HCT116 (cell line): ENCODE data around the gene MEAF6. TPM values are rescaled to one million over a fixed set of nuclear protein-coding genes. Genes with fewer than 3 reads are reported as not detected.
A peak's percentile ranks its signal among the peaks of the same experiment; 100 is the strongest.

Experiments
- ATAC-seq: fragments of 200-7000 bp; cut with Tn5 transposase; 2 replicates; pipeline ENCODE4 v1.9.1; 2020; ENCODE audit warnings: mild to moderate bottlenecking, moderate library complexity
- BruUV-seq: library from RNA; stranded (reverse); fragments of 400-500 nt; replicated peaks from 2 replicates; lab custom pipeline; 2021; lab: Mats Ljungman, UMichigan
- CTCF ChIA-PET: fragments of 300-600 bp; sonication (Branson Sonifier 250); formaldehyde crosslinking; loops from one replicate; lab custom pipeline; 2021; ENCODE audit warnings: antibody characterized with exemption; lab: Charles Lee
- POLR2A ChIA-PET: fragments of 300-600, 350-600 bp; sonication (Branson Sonifier 250); formaldehyde crosslinking; loops from one replicate; lab custom pipeline; 2021; ENCODE audit warnings: antibody characterized with exemption; lab: Charles Lee
- RAD21 ChIA-PET, 2 experiments: fragments of 300-600 bp; sonication (Branson Sonifier 250); formaldehyde crosslinking; loops; one replicate each; lab custom pipeline; 2023; ENCODE audit warnings: low total read pairs in 2 of 2; ENCODE audit not compliant: uncharacterized antibody in 2 of 2, unreplicated experiment in 2 of 2, low non-redundant PET in 1 of 2; lab: Charles Lee
- DNase-seq: peaks from one replicate; pipeline ENCODE4 v3.0.0-alpha.2; 2010; ENCODE audit warnings: low read depth, low spot score
- H2AFZ ChIP-seq: fragments of 200-600 bp; shearing (Covaris generic), sonication (generic); 2 replicates; pipeline ENCODE4 v1.6.1; 2017; ENCODE audit warnings: low read depth, mixed run types, mixed read lengths, antibody characterized with exemption, low read length; ENCODE audit not compliant: poor library complexity, severe bottlenecking
- H3K27ac ChIP-seq: 2 replicates; pipeline ENCODE4 v1.5.1; 2012; ENCODE audit warnings: low read depth, low read length
- H3K27me3 ChIP-seq: fragments of 200-600 bp; sonication (generic); 2 replicates; pipeline ENCODE4 v1.6.1; 2016; ENCODE audit warnings: mixed run types, low read length, mixed read lengths; ENCODE audit not compliant: insufficient read depth
- H3K36me3 ChIP-seq, 2 experiments: fragments of 200-500 bp in 1 of 2; fragments of 200-600 bp in 1 of 2; sonication (Bioruptor generic) in 1 of 2; sonication (generic) in 1 of 2; 2 replicates each; pipeline versions ENCODE4 v1.5.1 to v1.6.1; 2014 to 2016; ENCODE audit warnings: low read length in 2 of 2, inconsistent platforms in 1 of 2, mixed read lengths in 1 of 2, mixed run types in 1 of 2; ENCODE audit not compliant: insufficient read depth in 2 of 2, control insufficient read depth in 1 of 2
- H3K4me1 ChIP-seq, 2 experiments: fragments of 200-600 bp in 1 of 2; sonication (generic) in 1 of 2; 2 replicates each; pipeline versions ENCODE4 v1.5.1 to v1.6.1; 2012 to 2017; ENCODE audit warnings: low read length in 2 of 2, inconsistent platforms in 1 of 2, mild to moderate bottlenecking in 1 of 2, mixed read lengths in 1 of 2, mixed run types in 1 of 2, moderate library complexity in 1 of 2; ENCODE audit not compliant: insufficient read depth in 2 of 2, control insufficient read depth in 1 of 2
- H3K4me2 ChIP-seq: fragments of 200-600 bp; sonication (generic); 2 replicates; pipeline ENCODE4 v1.6.1; 2017; ENCODE audit warnings: mixed run types, low read length, mixed read lengths
- H3K4me3 ChIP-seq, 2 experiments: fragments of 200-600 bp in 1 of 2; sonication (generic) in 1 of 2; replicated peaks in 1 of 2; 2 replicates each; pipeline ENCODE4 v1.5.1; 2011 to 2016; ENCODE audit warnings: low read length in 2 of 2, control low read depth in 1 of 2, low read depth in 1 of 2, mild to moderate bottlenecking in 1 of 2, mixed read lengths in 1 of 2, mixed run types in 1 of 2
- H3K79me2 ChIP-seq: fragments of 200-600 bp; sonication (generic); 2 replicates; pipeline ENCODE4 v1.6.1; 2017; ENCODE audit warnings: mild to moderate bottlenecking, mixed run types, low read length, moderate library complexity, mixed read lengths; ENCODE audit not compliant: insufficient read depth
- H3K9ac ChIP-seq: fragments of 200-600 bp; sonication (generic); 2 replicates; pipeline ENCODE4 v1.6.1; 2016; ENCODE audit warnings: low read length, mixed read lengths
- H3K9me2 ChIP-seq: fragments of 200-600 bp; sonication (generic), shearing (Covaris generic); 2 replicates; pipeline ENCODE4 v1.6.1; 2017; ENCODE audit warnings: mixed run types, mild to moderate bottlenecking, moderate library complexity; ENCODE audit not compliant: insufficient read depth
- H3K9me3 ChIP-seq, 2 experiments: fragments of 200-500 bp in 1 of 2; fragments of 200-600 bp in 1 of 2; sonication (Bioruptor generic) in 1 of 2; sonication (generic) in 1 of 2; 2 replicates each; pipeline ENCODE4 v1.6.1; 2014 to 2017; ENCODE audit warnings: low read length in 2 of 2, mixed read lengths in 2 of 2, inconsistent platforms in 1 of 2, low read depth in 1 of 2, mild to moderate bottlenecking in 1 of 2, mixed run types in 1 of 2, moderate library complexity in 1 of 2; ENCODE audit not compliant: control insufficient read depth in 1 of 2, insufficient read depth in 1 of 2
- H4K20me1 ChIP-seq: fragments of 200-600 bp; sonication (generic), shearing (Covaris generic); 2 replicates; pipeline ENCODE4 v1.6.1; 2017; ENCODE audit warnings: mixed run types, mild to moderate bottlenecking, moderate library complexity; ENCODE audit not compliant: insufficient read depth
- CBX3 ChIP-seq: IDR thresholded peaks from 2 replicates; pipeline ENCODE4 v1.6.1; 2012; ENCODE audit warnings: low read depth
- CEBPB ChIP-seq: IDR thresholded peaks from 2 replicates; pipeline ENCODE4 v1.6.1; 2012; ENCODE audit warnings: low read depth
- CTCF ChIP-seq, 3 experiments: fragments of 200-600 bp in 1 of 3; sonication (generic) in 1 of 3; IDR thresholded peaks in 2 of 3; conservative IDR thresholded peaks in 1 of 3; 2 replicates each; pipeline ENCODE4 v1.5.1; 2012 to 2017; ENCODE audit warnings: low read depth in 2 of 3, low read length in 2 of 3, antibody characterized with exemption in 1 of 3, borderline replicate concordance in 1 of 3, control low read depth in 1 of 3, mild to moderate bottlenecking in 1 of 3, mixed read lengths in 1 of 3, mixed run types in 1 of 3, moderate library complexity in 1 of 3; ENCODE audit not compliant: insufficient read depth in 1 of 3
- ELF1 ChIP-seq: IDR thresholded peaks from 2 replicates; pipeline ENCODE4 v1.6.1; 2012; ENCODE audit warnings: low read depth, borderline replicate concordance
- EZH2 ChIP-seq: fragments of 200-600 bp; sonication (generic); IDR thresholded peaks from 2 replicates; pipeline ENCODE4 v1.6.1; 2017; ENCODE audit warnings: antibody characterized with exemption, mixed run types
- FOSL1 ChIP-seq: IDR thresholded peaks from 2 replicates; pipeline ENCODE4 v1.6.1; 2012; ENCODE audit warnings: low read depth
- SP1 ChIP-seq: IDR thresholded peaks from 2 replicates; pipeline ENCODE4 v1.6.1; 2012; ENCODE audit warnings: low read depth
- TCF7L2 ChIP-seq: IDR thresholded peaks from 2 replicates; pipeline ENCODE4 v1.7.0; 2011; ENCODE audit warnings: borderline replicate concordance, inconsistent platforms; ENCODE audit not compliant: insufficient read depth, insufficient read length; ENCODE audit errors: extremely low read depth
- ZBTB33 ChIP-seq: IDR thresholded peaks from 2 replicates; pipeline ENCODE4 v1.6.1; 2011; ENCODE audit warnings: mild to moderate bottlenecking, low read length, moderate library complexity; ENCODE audit not compliant: insufficient replicate concordance; ENCODE audit errors: extremely low read depth
- ZNF274 ChIP-seq: fragments of 200-500 bp; sonication (Bioruptor generic); IDR thresholded peaks from 2 replicates; pipeline ENCODE4 v1.6.1; 2014; ENCODE audit warnings: mild to moderate bottlenecking, low read depth, low read length, inconsistent platforms
- intact Hi-C: fragments of 100-400 bp; cut with micrococcal nuclease; formaldehyde crosslinking; loops from 2 replicates; pipeline ENCODE4 v1.10.0; 2022
- total RNA-seq: library from RNA; stranded (reverse); gene quantifications from one replicate; pipeline ENCODE4 v1.2.1, GENCODE V29; 2021; ENCODE audit not compliant: unreplicated experiment
- TF ChIP-seq, protein P1 (sequence below): IDR thresholded peaks from 2 replicates; pipeline ENCODE4 v1.6.1; 2012

The MEAF6 gene
- total RNA-seq, 1 experiment from 2014 or later: 50.3 TPM

- peak overlapping the region; percentile 88 for H3K9ac ChIP-seq
- no peaks in the 10 kb centered on the region for H3K9me3 ChIP-seq
- peak overlapping the region; percentile 78 for H3K4me2 ChIP-seq
- peak overlapping the region; percentile 80 for H3K4me3 ChIP-seq
- H3K4me1 ChIP-seq: peaks cover 74 to 92% of the 10 kb centered on the region in 2 experiments
- H3K36me3 ChIP-seq: peaks cover 6 to 19% of the 10 kb centered on the region in 2 experiments; a peak in 3 of 4 replicates
- peaks cover 66% of the 10 kb centered on the region for H3K79me2 ChIP-seq
- H3K27me3 ChIP-seq: 0 out of 2 replicates have a peak, but pooled peaks cover 3% of the 10 kb centered on the region
- no peak overlapping the region for H2AFZ ChIP-seq
- DNase-seq: no peak
- no peaks in the 10 kb centered on the region for H4K20me1 ChIP-seq
- TF ChIP-seq CBX3: no peak
- TF ChIP-seq TCF7L2: no peak
- TF ChIP-seq CEBPB: no peak
- no peak for TF ChIP-seq CTCF (IDR thresholded peaks at IDR 0.05 in 2 of 3, conservative IDR thresholded peaks at IDR 0.05 in 1 of 3; ENCODE audit: borderline replicate concordance in 1 of 3, insufficient read depth in 1 of 3, low read depth in 2 of 3, low read length in 2 of 3)
- no peak for TF ChIP-seq ZNF274
- no peak for TF ChIP-seq SP1
- TF ChIP-seq EZH2: no peak
- TF ChIP-seq, protein P1, sequence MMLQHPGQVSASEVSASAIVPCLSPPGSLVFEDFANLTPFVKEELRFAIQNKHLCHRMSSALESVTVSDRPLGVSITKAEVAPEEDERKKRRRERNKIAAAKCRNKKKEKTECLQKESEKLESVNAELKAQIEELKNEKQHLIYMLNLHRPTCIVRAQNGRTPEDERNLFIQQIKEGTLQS: no peak
- no peak for TF ChIP-seq ELF1
- no peak for TF ChIP-seq ZBTB33
- TF ChIP-seq FOSL1: no peak
- TF ChIP-seq, all 23 proteins: peak for 0
- peak overlapping the region; percentile 91 for H3K27ac ChIP-seq
- POLR2A ChIA-PET: interaction anchor here (1.4 to 4.1 kb wide), 4 partner anchors 10 to 23 kb away, joined by 4 to 34 read pairs (median 10); no protein-coding TSS in a partner anchor
- H3K9me2 ChIP-seq: no peaks in the 10 kb centered on the region
- CTCF ChIA-PET: interaction anchor here (0.8 to 7.2 kb wide), 2 partner anchors 11 to 17 kb away, joined by 4 to 59 read pairs; no protein-coding TSS in a partner anchor
- ATAC-seq: no peak
- BruUV-seq: no TSS peak
- intact Hi-C loops: loop anchor here (10.0 kb wide), 1 partner anchor 1919 kb away; no protein-coding TSS in a partner anchor
- RAD21 ChIA-PET: interaction anchor here in 1 of 2 experiments (2.1 kb wide), 1 partner anchor 12 kb away, joined by 4 read pairs; no protein-coding TSS in a partner anchor
Observed at GRCh38 chr1:37476087-37476452, 38.5 kb downstream of the MEAF6 start.
